Measurements from ENCODE around the gene MYH10.

Gene MYH10

DNA sequence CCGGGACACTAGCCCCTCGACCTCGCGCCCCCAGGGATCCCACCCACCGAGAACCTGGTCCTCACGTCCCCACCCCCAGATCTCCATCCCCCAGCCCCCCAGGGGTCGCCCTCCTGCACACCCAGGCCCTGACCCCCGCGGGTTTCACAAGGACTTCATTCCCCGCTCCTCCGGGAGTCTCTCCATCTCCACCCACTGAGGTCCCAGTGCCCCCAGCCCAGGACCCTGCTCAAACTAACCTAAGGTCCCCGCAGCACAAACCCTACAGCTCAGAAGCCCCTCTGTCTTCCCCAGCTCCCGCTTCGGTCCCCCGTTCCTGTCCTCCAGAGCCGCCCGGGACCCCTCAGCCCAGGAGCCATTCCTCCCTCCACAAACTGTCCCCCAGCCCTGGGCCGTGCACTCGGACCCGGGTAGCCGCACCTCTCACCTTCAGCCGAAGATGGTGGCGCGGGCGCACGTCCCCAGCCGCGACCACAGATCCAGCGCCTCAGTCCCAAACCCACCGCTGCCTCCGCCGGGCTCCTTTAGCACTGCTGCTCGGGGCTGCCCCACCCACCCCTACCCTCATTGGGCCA, at the start of gene MYH10:
TSS of gene MYH10 (minus strand) at position 499 of the 575 bp plus-strand sequence. CDS start 7,479 bp downstream, outside the sequence.
- peak within 1 kb of the TSS; percentile 91 for H3K4me3 ChIP-seq (ENCODE audit: low read length)
- no peak for DNase-seq (ENCODE audit: low read depth)
- TF ChIP-seq CTCF (IDR thresholded peaks at IDR 0.05; ENCODE audit: insufficient read depth, low read depth, low read length, missing control alignments): peak; percentile 21

- TF ChIP-seq CTCF (IDR thresholded peaks at IDR 0.05; ENCODE audit: insufficient read depth, low read depth, low read length, missing control alignments): no peak
- no peak for DNase-seq (ENCODE audit: low read depth)
- H3K4me3 ChIP-seq (ENCODE audit: low read length): no peak overlapping the region
Measured at GRCh38 chr17:8679126-8679525, 48.6 kb upstream of the MYH10 start.

DNA sequence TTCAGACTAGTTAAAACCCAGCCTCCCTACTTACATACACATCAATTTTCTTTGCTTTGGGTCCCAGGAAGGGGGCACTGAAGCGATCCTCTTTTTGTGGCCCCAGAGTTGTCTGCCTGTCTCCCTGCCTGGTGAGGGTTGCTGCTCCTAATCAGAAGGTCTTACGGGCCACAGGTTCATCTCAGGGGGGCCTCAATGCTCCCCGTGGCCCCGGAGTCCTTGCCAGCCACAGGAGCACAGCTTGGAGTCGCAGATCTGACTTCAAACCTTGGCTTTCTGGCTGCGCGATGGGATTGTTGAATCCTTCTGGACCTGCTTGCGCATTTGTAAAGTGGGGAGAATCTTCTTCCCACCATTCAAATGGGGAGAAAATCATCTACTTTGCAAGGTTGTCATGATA, 44.8 kb upstream of the MYH10 start:
- H3K4me3 ChIP-seq (ENCODE audit: low read length): no peak overlapping the region
- TF ChIP-seq CTCF (IDR thresholded peaks at IDR 0.05; ENCODE audit: insufficient read depth, low read depth, low read length, missing control alignments): no peak
- no peak for DNase-seq (ENCODE audit: low read depth)

DNA sequence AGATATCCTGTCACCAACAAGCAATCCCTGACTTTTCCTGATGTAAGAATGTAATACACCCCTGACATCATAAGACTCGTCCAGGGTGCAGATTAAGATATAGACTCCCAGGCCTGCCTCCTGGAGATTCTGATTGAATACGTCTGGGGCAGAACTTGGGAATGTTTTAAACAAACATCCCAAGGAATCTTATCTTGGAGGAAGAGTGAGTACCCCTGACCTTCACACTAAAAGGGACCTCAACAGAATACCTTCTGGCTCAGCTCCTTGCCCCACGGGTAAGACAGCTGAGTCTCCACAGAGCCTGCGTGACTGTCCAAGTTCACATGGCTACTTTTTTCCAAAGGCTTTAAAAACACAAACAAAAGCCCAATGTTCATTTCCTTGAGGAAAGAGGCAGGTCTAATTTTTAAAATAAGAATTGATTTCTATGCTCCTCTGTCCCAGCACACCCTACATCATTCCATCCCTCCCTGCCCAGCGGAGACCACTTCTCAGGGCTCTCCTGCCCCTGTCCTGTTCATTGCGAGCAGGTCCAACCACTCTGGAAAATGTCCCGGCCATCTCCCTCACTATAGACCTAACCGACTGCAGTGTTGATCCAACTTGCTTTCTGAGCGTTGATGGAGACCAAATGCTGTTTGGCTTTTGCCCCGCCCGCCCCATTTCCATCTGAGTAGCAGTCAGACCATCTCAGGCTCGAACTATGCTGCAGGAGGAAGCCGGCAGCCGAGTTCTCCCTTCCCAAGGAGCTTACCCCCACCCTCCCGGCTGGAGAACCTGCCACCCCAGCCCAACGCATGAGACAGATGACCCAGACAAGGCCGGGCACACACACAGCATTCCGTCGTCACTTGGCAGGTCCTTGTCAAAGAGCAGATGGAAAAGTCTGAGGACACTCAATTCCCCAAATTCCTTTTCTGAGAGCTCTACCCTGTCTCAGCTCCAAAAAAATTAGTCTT, 44.1 kb upstream of the MYH10 start:
- no peak for TF ChIP-seq CTCF (IDR thresholded peaks at IDR 0.05; ENCODE audit: insufficient read depth, low read depth, low read length, missing control alignments)
- no peak overlapping the region for H3K4me3 ChIP-seq (ENCODE audit: low read length)
- no peak for DNase-seq (ENCODE audit: low read depth)

GRCh38 chr17:8673612-8674011, 43.1 kb upstream of the MYH10 start:
- no peak overlapping the region for H3K4me3 ChIP-seq (ENCODE audit: low read length)
- TF ChIP-seq CTCF (IDR thresholded peaks at IDR 0.05; ENCODE audit: insufficient read depth, low read depth, low read length, missing control alignments): no peak
- no peak for DNase-seq (ENCODE audit: low read depth)

- H3K4me3 ChIP-seq (ENCODE audit: low read length): no peak overlapping the region
- DNase-seq (ENCODE audit: low read depth): no peak
- TF ChIP-seq CTCF (IDR thresholded peaks at IDR 0.05; ENCODE audit: insufficient read depth, low read depth, low read length, missing control alignments): no peak
Measured at GRCh38 chr17:8672326-8672725, 41.8 kb upstream of the MYH10 start.

All from epithelial cell of esophagus (primary cell).